DND-41 (cell line): ENCODE measurements around the gene SMIM44.

Source experiments
- CTCF ChIP-seq: IDR thresholded peaks from 2 replicates; pipeline ENCODE4 v1.5.1; 2012; ENCODE audit warnings: borderline replicate concordance, low read length, moderate library complexity, mild to moderate bottlenecking; ENCODE audit not compliant: poor library complexity, severe bottlenecking; ENCODE audit errors: extremely low read depth
- EZH2 ChIP-seq: IDR thresholded peaks from 3 replicates; pipeline ENCODE4 v1.6.1; 2012; ENCODE audit warnings: borderline replicate concordance, low read depth, mild to moderate bottlenecking, moderate library complexity, low read length, inconsistent platforms; ENCODE audit not compliant: severe bottlenecking

- TF ChIP-seq CTCF: no peak
- TF ChIP-seq EZH2: no peak
Observed at GRCh38 chr19:3506384-3507340, 23.4 kb upstream of the SMIM44 start.
